Embryonic facial prominence (tissue), 1 donor: ENCODE measurements around the gene HK3.

ENCODE experiments used
- DNase-seq: peaks from one replicate; pipeline ENCODE4 v3.0.0-alpha.2; 2016; ENCODE audit errors: extremely low spot score

HK3 gene

GRCh38 chr5:176899296-176899891 lies at the start of gene HK3:
Gene HK3 (minus strand): TSS chr5:176899346. CDS start chr5:176896159, 3,187 bp downstream.
- no peak for DNase-seq

GRCh38 chr5:176948458-176948857 lies 49.3 kb upstream of the HK3 start:
- DNase-seq, result no peak

GRCh38 chr5:176947847-176948246 lies 48.7 kb upstream of the HK3 start:
- DNase-seq, result no peak

GRCh38 chr5:176944268-176944667 lies 45.1 kb upstream of the HK3 start:
- DNase-seq, result no peak

GRCh38 chr5:176943816-176944215 lies 44.7 kb upstream of the HK3 start:
- no peak for DNase-seq

- DNase-seq, result no peak
Measured at GRCh38 chr5:176941951-176942350, 42.8 kb upstream of the HK3 start.

GRCh38 chr5:176938472-176938871 lies 39.3 kb upstream of the HK3 start:
- no peak for DNase-seq

GRCh38 chr5:176935017-176935416 lies 35.9 kb upstream of the HK3 start:
- no peak for DNase-seq

GRCh38 chr5:176934309-176934930 lies 35.3 kb upstream of the HK3 start:
- no peak for DNase-seq

GRCh38 chr5:176929654-176930053 lies 30.5 kb upstream of the HK3 start:
- no peak for DNase-seq

- DNase-seq, result no peak
Measured at GRCh38 chr5:176927562-176927961, 28.4 kb upstream of the HK3 start.

GRCh38 chr5:176922817-176923216 lies 23.7 kb upstream of the HK3 start:
- DNase-seq, result no peak

GRCh38 chr5:176921714-176922113 lies 22.6 kb upstream of the HK3 start:
- no peak for DNase-seq

- DNase-seq, result no peak
Measured at GRCh38 chr5:176918613-176919012, 19.5 kb upstream of the HK3 start.

- DNase-seq, result no peak
Measured at GRCh38 chr5:176916337-176916736, 17.2 kb upstream of the HK3 start.

- no peak for DNase-seq
Measured at GRCh38 chr5:176915906-176916305, 16.8 kb upstream of the HK3 start.

- no peak for DNase-seq
Measured at GRCh38 chr5:176912115-176912514, 13.0 kb upstream of the HK3 start.

GRCh38 chr5:176908675-176909368 lies 9.7 kb upstream of the HK3 start:
- no peak for DNase-seq

GRCh38 chr5:176906796-176907195 lies 7.7 kb upstream of the HK3 start:
- DNase-seq, result no peak

GRCh38 chr5:176906126-176906525 lies 7.0 kb upstream of the HK3 start:
- no peak for DNase-seq

GRCh38 chr5:176904276-176904675 lies 5.1 kb upstream of the HK3 start:
- no peak for DNase-seq

- DNase-seq, result no peak
Measured at GRCh38 chr5:176902911-176903664, 3.9 kb upstream of the HK3 start.
